HG03520 (cell line): ENCODE measurements around the gene PCDHGC3.

Experiments
- ATAC-seq: cut with Tn5 transposase; IDR thresholded peaks from one replicate; pipeline ENCODE4 v1.9.1; 2021; ENCODE audit warnings: mild to moderate bottlenecking, moderate library complexity; ENCODE audit not compliant: unreplicated experiment

Gene PCDHGC3

GRCh38 chr5:141484641-141485311 lies 9.0 kb downstream of the PCDHGC3 start, which contains the start of gene PCDHGC4:
Gene PCDHGC4, plus strand, starts transcription at chr5:141485030. Its CDS starts 144 bp downstream, at chr5:141485174.
- no peak for ATAC-seq

GRCh38 chr5:141485321-141486055 lies 9.7 kb downstream of the PCDHGC3 start:
- no peak for ATAC-seq

GRCh38 chr5:141486091-141486490 lies 10.3 kb downstream of the PCDHGC3 start:
- ATAC-seq: no peak

GRCh38 chr5:141487131-141487530 lies 11.4 kb downstream of the PCDHGC3 start:
- ATAC-seq: no peak

- no peak for ATAC-seq
These were observed 13.1 kb downstream of the PCDHGC3 start, which contains the start of gene PCDHGC5 for GRCh38 chr5:141488591-141489561. Gene PCDHGC5, plus strand, starts transcription at chr5:141489081. Its CDS starts 160 bp downstream, at chr5:141489241.

GRCh38 chr5:141489841-141490240 lies 14.1 kb downstream of the PCDHGC3 start:
- no peak for ATAC-seq

- ATAC-seq: no peak
These were observed 14.5 kb downstream of the PCDHGC3 start for GRCh38 chr5:141490271-141490670.

- ATAC-seq: no peak
These were observed 15.0 kb downstream of the PCDHGC3 start for GRCh38 chr5:141490771-141491170.

GRCh38 chr5:141491323-141492167 lies 15.8 kb downstream of the PCDHGC3 start:
- peak; percentile 24 for ATAC-seq

GRCh38 chr5:141492168-141492885 lies 16.6 kb downstream of the PCDHGC3 start:
- peak; percentile 35 for ATAC-seq

GRCh38 chr5:141493500-141494422 lies 18.0 kb downstream of the PCDHGC3 start:
- ATAC-seq: no peak

- no peak for ATAC-seq
These were observed 19.1 kb downstream of the PCDHGC3 start for GRCh38 chr5:141494761-141495452.

- ATAC-seq: no peak
These were observed 19.7 kb downstream of the PCDHGC3 start for GRCh38 chr5:141495453-141495811.

GRCh38 chr5:141496038-141496437 lies 20.3 kb downstream of the PCDHGC3 start:
- ATAC-seq: no peak

GRCh38 chr5:141501761-141502160 lies 26.0 kb downstream of the PCDHGC3 start:
- ATAC-seq: no peak

GRCh38 chr5:141503681-141504080 lies 27.9 kb downstream of the PCDHGC3 start:
- no peak for ATAC-seq

GRCh38 chr5:141504216-141504615 lies 28.4 kb downstream of the PCDHGC3 start:
- ATAC-seq: no peak
